CD4-positive, alpha-beta T cell treated with Interferon alpha-2 for 1 hour (primary cell): ENCODE measurements around the gene EIF3I.
A peak's percentile ranks its signal among the peaks of the same experiment; 100 is the strongest.
"Not testable (repeated sequence)": the region's sequence is repeated elsewhere in the genome, so short reads cannot be mapped to it uniquely, and the experiment has no call there.

Source experiments
- DNase-seq, 2 donors: peaks; one replicate each; pipeline ENCODE4 v3.0.0-alpha.2; 2020 to 2022

The EIF3I gene

GRCh38 chr1:32232558-32233304 lies 10.5 kb downstream of the EIF3I start:
- no peak for DNase-seq

GRCh38 chr1:32234792-32235191 lies 12.6 kb downstream of the EIF3I start:
- DNase-seq = no peak

GRCh38 chr1:32239337-32239736 lies 17.1 kb downstream of the EIF3I start:
- DNase-seq = no peak

GRCh38 chr1:32239790-32240139 lies 17.6 kb downstream of the EIF3I start:
- DNase-seq = no peak

- peak; percentile 56 to 70 for DNase-seq
Measured at GRCh38 chr1:32240140-32240951, 18.1 kb downstream of the EIF3I start.

GRCh38 chr1:32241001-32241763 lies 19.0 kb downstream of the EIF3I start:
- DNase-seq = peak in 1 of 2 donors; percentile 38

GRCh38 chr1:32242341-32242851 lies 20.2 kb downstream of the EIF3I start:
- no peak for DNase-seq

GRCh38 chr1:32246888-32247273 lies 24.7 kb downstream of the EIF3I start, which contains the start of gene FAM167B:
Gene FAM167B, plus strand, starts transcription at chr1:32247222. Its CDS starts 200 bp downstream, at chr1:32247422.
- no peak for DNase-seq

GRCh38 chr1:32247452-32247851 lies 25.2 kb downstream of the EIF3I start:
- DNase-seq = no peak

- DNase-seq = peak; percentile 75 to 82
Measured at GRCh38 chr1:32247983-32248889, 26.0 kb downstream of the EIF3I start.

GRCh38 chr1:32249831-32250525 lies 27.8 kb downstream of the EIF3I start:
- DNase-seq = peak; percentile 85 to 88

GRCh38 chr1:32250893-32251716 lies 28.9 kb downstream of the EIF3I start, which contains the start of gene LCK:
Gene LCK, plus strand, starts transcription at chr1:32251265. Its CDS starts 23,065 bp downstream, at chr1:32274330.
- peak; percentile 42 to 63 for DNase-seq

GRCh38 chr1:32255072-32256071 lies 33.2 kb downstream of the EIF3I start:
- no peak for DNase-seq

GRCh38 chr1:32256473-32257226 lies 34.4 kb downstream of the EIF3I start:
- no peak for DNase-seq

- no peak for DNase-seq
Measured at GRCh38 chr1:32257227-32257508, 35.0 kb downstream of the EIF3I start.

GRCh38 chr1:32263236-32263593 lies 41.0 kb downstream of the EIF3I start:
- not testable (repeated sequence) for DNase-seq

- no peak for DNase-seq
Measured at GRCh38 chr1:32263744-32264143, 41.5 kb downstream of the EIF3I start.

GRCh38 chr1:32265846-32266245 lies 43.6 kb downstream of the EIF3I start:
- no peak for DNase-seq
